ENCODE results near the gene FNTB.

FNTB gene

DNA sequence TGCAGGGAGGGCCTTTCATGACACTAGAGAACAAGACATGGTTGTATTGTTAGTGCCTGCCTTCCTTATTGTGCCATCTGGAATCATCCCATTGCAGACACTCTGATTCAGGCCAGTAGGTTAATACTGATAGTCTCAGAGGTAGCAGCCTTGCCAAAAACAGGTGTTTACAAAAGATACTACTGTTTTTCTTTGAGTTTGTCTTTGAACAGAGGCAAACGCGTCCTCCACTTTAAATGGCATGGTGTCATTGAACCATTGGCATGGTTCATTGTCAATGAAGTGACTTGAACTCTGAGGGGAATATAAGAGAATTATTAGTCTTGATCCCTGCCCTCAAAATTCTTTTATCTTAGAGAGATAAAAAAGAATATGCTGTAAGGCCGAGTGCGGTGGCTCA lies 4.2 kb downstream of the FNTB start:
- DNase-seq (ENCODE audit: insufficient read length) (no peak), FAIRE-seq (no peak)
- TF ChIP-seq TAF1 (IDR thresholded peaks at IDR 0.05; ENCODE audit: borderline replicate concordance, low read depth, low read length) (no peak), POLR2A (IDR thresholded peaks at IDR 0.05; ENCODE audit: low read depth, low read length) (no peak), POLR2AphosphoS5 (IDR thresholded peaks at IDR 0.05; ENCODE audit: low read depth, low read length) (no peak)

DNA sequence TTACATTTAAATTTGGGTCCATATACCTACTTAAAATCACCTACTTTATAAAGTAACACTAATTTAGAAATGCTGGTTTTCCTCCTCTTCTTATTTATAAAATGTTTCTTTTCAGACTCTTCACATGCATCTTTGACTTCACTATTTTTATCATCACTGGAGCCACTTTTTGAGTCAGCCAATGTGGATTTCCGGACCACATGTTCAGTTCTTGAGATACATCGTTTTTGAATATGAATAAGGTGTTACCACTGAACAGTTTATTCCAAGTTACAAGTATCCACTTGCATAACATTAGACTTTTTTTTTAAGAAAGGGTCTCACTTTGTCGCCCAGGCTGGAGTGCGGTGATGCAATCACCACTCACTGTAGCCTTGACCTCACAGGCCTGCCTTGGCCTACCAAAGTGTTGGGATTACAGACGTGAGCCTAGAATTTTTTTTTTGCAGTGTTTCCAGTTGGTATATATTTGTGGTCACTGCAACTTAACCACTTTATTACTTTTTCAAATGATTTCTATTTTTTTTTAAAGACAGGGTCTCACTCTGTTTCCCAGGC lies 5.7 kb downstream of the FNTB start:
- TF ChIP-seq POLR2AphosphoS5 (IDR thresholded peaks at IDR 0.05; ENCODE audit: low read depth, low read length) (no peak), TAF1 (IDR thresholded peaks at IDR 0.05; ENCODE audit: borderline replicate concordance, low read depth, low read length) (no peak), POLR2A (IDR thresholded peaks at IDR 0.05; ENCODE audit: low read depth, low read length) (no peak)
- peak; percentile 68 for FAIRE-seq

DNA sequence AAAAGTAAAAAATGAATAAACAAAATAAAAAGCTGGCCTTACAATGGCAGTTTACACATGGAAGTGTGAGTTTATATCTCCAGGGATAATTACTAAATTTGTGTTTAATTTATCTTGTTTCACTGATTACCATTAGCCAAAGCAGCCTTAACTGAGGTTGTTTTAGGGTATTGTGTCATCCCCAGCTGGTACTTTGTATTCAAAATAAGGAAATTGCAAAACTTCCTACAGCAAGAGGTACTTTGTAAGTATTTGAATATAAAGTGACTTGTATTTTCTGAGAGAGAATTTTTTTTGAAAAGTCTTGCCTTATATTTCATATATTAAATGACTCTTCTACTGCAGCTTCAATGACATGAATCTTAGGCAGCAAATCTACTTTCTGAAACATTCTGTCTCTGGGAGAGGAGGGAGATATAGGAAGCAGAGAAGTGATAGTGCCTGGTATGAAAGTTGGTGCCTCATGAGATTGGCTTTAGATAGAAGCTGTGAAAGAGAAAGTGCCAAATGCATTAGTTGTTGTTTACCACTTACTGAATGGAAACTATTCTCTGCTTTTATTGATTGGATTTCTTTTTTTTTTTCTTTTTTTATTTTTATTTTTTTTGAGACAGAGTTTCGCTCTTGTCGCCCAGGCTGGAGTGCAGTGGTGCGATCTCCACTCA lies 6.7 kb downstream of the FNTB start:
- TF ChIP-seq POLR2A (IDR thresholded peaks at IDR 0.05; ENCODE audit: low read depth, low read length) (no peak), TAF1 (IDR thresholded peaks at IDR 0.05; ENCODE audit: borderline replicate concordance, low read depth, low read length) (no peak), POLR2AphosphoS5 (IDR thresholded peaks at IDR 0.05; ENCODE audit: low read depth, low read length) (no peak)
- FAIRE-seq (no peak), DNase-seq (ENCODE audit: insufficient read length) (no peak)

More for the DNA sequence above, 5.7 kb downstream of the FNTB start:
- DNase-seq (ENCODE audit: insufficient read length): no peak

GRCh38 chr14:64994540-64994939 lies 7.8 kb downstream of the FNTB start:
- TF ChIP-seq POLR2AphosphoS5 (IDR thresholded peaks at IDR 0.05; ENCODE audit: low read depth, low read length) (no peak), POLR2A (IDR thresholded peaks at IDR 0.05; ENCODE audit: low read depth, low read length) (no peak), TAF1 (IDR thresholded peaks at IDR 0.05; ENCODE audit: borderline replicate concordance, low read depth, low read length) (no peak)
- FAIRE-seq: no peak
- no peak for DNase-seq (ENCODE audit: insufficient read length)

GRCh38 chr14:64995291-64995690 lies 8.6 kb downstream of the FNTB start:
- DNase-seq (ENCODE audit: insufficient read length): no peak
- no peak for TF ChIP-seq POLR2A (IDR thresholded peaks at IDR 0.05; ENCODE audit: low read depth, low read length)
- no peak for FAIRE-seq

- TF ChIP-seq TAF1 (IDR thresholded peaks at IDR 0.05; ENCODE audit: borderline replicate concordance, low read depth, low read length) (no peak), POLR2AphosphoS5 (IDR thresholded peaks at IDR 0.05; ENCODE audit: low read depth, low read length) (no peak), POLR2A (IDR thresholded peaks at IDR 0.05; ENCODE audit: low read depth, low read length) (no peak)
- no peak for DNase-seq (ENCODE audit: insufficient read length)
- FAIRE-seq: peak; percentile 77
These were observed 10.6 kb downstream of the FNTB start for GRCh38 chr14:64997108-64997794.

DNA sequence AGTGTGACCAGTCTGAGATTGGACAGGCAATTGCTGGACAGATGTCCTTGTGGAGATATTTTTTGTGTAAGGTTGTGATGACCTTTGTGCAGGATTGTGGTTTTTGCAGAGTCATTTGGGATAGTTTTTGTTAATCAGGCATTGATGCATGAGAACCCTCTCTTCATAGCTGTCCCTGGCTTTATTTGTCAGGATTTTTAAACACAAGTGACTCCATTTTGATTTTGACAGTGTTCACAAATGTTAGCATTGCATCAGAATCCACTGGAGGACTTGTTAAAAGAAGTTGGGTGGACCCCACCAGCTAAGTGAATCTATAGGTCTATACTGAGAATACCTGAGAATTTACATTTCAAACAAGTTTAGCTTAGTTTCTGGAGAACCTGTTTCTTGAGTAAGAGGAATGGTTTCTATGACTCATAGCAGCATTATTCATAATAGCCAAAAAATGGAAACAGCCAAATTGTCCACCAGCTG lies 11.8 kb downstream of the FNTB start:
- FAIRE-seq: peak; percentile 60
- TF ChIP-seq POLR2AphosphoS5 (IDR thresholded peaks at IDR 0.05; ENCODE audit: low read depth, low read length): no peak
- no peak for TF ChIP-seq POLR2A (IDR thresholded peaks at IDR 0.05; ENCODE audit: low read depth, low read length)
- TF ChIP-seq TAF1 (IDR thresholded peaks at IDR 0.05; ENCODE audit: borderline replicate concordance, low read depth, low read length): no peak

DNA sequence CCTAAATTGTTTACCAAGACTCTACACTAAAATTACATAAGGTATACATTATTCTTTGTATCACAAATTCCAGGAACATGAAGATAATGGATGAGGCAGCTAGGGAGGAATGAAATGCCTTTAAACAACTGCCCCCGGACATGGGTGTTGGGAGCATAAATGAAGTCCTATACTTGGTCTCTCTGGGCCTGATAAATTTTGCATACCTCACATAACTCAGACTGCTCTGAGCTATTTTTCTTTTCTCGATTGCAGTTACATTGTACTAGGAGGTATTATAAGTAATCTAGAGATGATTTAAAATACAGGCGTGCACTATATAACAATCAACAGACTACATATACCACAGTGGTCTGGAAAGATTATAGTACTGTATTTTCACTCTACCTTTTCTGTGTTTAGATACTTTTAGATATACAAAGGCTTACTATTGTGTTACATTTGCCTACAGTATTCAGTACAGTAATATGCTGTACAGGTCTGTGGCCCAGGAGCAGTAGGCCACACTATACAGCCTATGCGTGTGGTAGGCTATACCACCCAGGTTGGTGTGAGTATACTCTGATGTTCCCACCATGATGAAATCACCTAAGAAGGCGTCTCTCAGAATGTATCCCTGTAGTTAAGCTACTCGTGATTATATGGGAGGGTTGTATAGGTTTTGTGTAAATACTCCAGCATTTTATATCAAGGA lies 14.3 kb downstream of the FNTB start:
- DNase-seq (ENCODE audit: insufficient read length): no peak
- no peak for FAIRE-seq
- TF ChIP-seq POLR2A (IDR thresholded peaks at IDR 0.05; ENCODE audit: low read depth, low read length): no peak
- TF ChIP-seq TAF1 (IDR thresholded peaks at IDR 0.05; ENCODE audit: borderline replicate concordance, low read depth, low read length): no peak
- TF ChIP-seq POLR2AphosphoS5 (IDR thresholded peaks at IDR 0.05; ENCODE audit: low read depth, low read length): no peak

More for the DNA sequence above, 11.8 kb downstream of the FNTB start:
- DNase-seq (ENCODE audit: insufficient read length): no peak

DNA sequence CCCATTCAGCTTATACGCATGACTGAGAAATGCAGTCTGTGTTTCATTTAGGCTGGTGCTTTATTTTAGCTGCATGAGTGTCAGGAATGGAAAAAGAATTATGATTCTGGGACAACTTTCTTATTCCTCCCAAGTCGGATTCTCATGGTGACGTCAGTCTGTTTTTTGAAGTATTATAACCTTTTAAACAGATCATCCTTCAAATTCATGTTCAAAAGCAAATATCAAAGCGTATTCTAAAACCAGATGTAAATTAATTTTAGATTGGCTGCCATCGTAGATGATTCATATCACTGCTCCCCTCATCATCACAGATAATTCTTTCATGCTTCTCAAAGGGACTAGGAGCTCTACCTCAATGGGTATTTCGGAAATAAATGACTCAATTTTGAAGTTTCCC lies 15.0 kb downstream of the FNTB start:
- TF ChIP-seq POLR2A (IDR thresholded peaks at IDR 0.05; ENCODE audit: low read depth, low read length) (no peak), TAF1 (IDR thresholded peaks at IDR 0.05; ENCODE audit: borderline replicate concordance, low read depth, low read length) (no peak), POLR2AphosphoS5 (IDR thresholded peaks at IDR 0.05; ENCODE audit: low read depth, low read length) (no peak)
- FAIRE-seq: no peak
- no peak for DNase-seq (ENCODE audit: insufficient read length)

GRCh38 chr14:65002586-65003210 lies 16.0 kb downstream of the FNTB start:
- TF ChIP-seq TAF1 (IDR thresholded peaks at IDR 0.05; ENCODE audit: borderline replicate concordance, low read depth, low read length): no peak
- TF ChIP-seq POLR2A (IDR thresholded peaks at IDR 0.05; ENCODE audit: low read depth, low read length): no peak
- no peak for TF ChIP-seq POLR2AphosphoS5 (IDR thresholded peaks at IDR 0.05; ENCODE audit: low read depth, low read length)
- DNase-seq (ENCODE audit: insufficient read length) (no peak), FAIRE-seq (peak; percentile 33)

DNA sequence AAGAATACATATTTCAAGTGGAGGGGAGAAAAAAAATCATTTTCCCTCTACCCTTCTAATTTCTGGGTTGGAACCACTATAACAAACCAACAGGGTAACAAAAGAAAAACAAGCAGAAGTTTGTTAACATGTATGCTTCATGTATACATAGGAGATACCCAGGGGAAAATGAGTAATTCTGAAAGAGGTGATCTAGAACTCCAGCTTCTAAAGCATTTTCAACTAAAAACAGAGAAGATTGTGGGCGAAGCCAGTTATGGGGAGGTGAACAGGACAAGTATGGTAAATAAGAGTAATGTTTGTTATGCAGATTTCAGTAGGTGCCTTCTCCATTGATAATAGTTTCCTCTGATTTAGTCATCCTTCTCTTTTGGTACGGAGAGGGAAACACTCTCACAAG lies 16.7 kb downstream of the FNTB start:
- DNase-seq (ENCODE audit: insufficient read length): no peak
- TF ChIP-seq POLR2AphosphoS5 (IDR thresholded peaks at IDR 0.05; ENCODE audit: low read depth, low read length) (no peak), TAF1 (IDR thresholded peaks at IDR 0.05; ENCODE audit: borderline replicate concordance, low read depth, low read length) (no peak), POLR2A (IDR thresholded peaks at IDR 0.05; ENCODE audit: low read depth, low read length) (no peak)
- FAIRE-seq: no peak
